Measurements from ENCODE around the gene CDH12.
"Not testable (repeated sequence)": the region's sequence is repeated elsewhere in the genome, so short reads cannot be mapped to it uniquely, and the experiment has no call there.

Gene CDH12

GRCh38 chr5:22852807-22853660 is at the start of gene CDH12:
CDH12 (minus strand) TSS chr5:22853344.
- no peak for DNase-seq

GRCh38 chr5:22901885-22902284 is 48.7 kb upstream of the CDH12 start:
- DNase-seq, result no peak

DNA sequence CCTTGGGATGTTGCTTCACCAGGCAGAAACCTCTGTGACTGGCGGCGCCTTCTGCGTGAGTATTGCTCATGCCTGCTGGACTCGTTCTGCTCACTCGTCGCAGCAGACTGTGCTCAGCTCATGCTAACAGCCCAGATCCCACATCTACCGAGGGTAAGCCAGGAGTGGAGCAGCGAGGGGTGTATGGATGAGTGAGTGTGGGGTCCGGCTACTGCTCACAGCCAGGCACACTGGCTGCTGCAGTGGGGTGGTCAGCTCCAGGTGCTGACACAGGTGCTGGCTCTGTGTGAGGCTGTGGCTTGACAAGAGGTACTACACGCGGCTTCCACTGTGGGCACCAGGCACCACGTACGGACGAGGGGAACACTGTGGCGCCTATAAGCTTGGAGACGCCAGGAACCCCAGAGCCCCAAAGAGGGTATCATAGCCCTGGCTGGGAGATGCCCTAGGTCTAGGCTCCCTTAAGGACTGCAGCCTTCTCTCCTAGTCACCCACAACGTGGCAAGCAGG is 47.7 kb upstream of the CDH12 start:
- DNase-seq, result no peak

- DNase-seq, result no peak
Observed at GRCh38 chr5:22899341-22899740, 46.2 kb upstream of the CDH12 start.

DNA sequence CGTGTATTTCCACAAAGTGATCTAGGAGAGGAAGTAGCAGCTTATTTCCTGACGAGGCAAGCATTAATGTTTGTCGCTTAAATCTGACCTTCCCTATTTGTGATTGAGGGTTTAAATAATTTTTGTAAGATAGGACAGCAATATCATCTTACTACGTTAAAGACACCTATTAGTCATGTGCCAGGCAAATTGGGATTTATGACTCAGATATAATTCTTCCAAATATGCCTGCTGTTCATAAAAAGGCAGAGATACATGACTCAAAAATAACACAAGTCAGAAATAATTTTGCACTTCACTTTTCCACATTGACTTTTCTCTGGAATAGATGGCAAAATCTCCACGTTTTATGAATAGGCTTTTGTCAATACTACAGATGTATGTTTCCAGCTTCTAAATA is 43.0 kb upstream of the CDH12 start:
- DNase-seq, result no peak

DNA sequence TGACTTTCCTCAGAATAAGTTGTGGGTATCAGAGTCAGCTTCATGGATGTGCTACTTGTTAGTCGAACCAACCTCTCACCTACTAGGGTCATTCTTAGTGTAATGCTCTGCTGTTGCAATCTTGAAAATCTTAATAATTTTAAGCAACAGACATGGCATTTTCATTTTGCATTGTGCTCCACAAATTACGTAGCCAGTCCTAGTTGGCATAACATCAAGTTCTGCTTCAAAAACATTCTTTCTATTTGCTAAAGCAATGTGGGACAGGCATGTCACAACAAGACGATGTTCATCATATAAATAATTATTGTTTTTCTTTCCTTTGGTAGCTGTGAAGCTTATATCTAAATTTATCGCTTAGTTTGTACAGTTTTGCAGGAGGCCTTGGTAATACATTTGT is 39.3 kb upstream of the CDH12 start:
- DNase-seq, result no peak

GRCh38 chr5:22889720-22890119 is 36.6 kb upstream of the CDH12 start:
- DNase-seq, result no peak

GRCh38 chr5:22887566-22887965 is 34.4 kb upstream of the CDH12 start:
- DNase-seq, result no peak

DNA sequence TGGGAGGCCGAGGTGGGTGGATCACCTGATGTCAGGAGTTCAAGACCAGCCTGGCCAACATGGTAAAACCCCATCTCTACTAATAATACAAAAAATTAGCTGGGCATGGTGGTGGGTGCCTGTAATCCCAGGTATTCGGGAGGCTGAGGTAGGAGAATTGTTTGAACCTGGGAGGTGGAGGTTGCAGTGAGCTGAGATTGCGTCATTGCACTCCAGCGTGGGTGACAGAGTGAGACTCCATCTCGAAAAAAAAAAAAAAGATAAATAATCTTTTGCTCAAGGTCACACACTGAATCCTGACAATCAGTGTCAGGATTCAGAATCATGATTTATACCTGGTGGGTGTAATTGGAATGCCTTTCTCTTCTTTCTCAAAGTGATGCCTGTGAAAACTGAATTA is 5.8 kb upstream of the CDH12 start:
- DNase-seq, result not testable (repeated sequence)

DNA sequence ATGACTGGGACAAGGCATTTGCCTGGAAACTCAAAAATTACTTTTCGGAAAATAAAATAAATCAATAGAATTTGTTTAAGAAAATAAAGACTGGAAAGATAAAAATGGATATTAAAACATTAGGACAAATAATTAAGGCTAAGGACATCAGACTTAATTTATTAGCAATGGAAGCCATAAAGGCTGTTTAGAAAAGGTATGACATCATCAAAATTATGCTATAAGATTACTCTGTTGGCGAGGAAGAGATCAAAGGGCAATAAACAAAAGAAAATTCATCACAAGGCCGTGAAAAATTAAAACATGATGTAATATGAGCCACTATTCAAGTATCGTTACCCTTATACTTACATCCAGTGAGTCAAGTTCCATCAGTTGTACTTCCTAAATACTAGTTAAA is 2.7 kb upstream of the CDH12 start:
- no peak for DNase-seq

- DNase-seq, result no peak
Observed at GRCh38 chr5:22850981-22851380, 2.2 kb downstream of the CDH12 start.

- DNase-seq, result no peak
Observed at GRCh38 chr5:22846693-22847092, 6.5 kb downstream of the CDH12 start.

DNA sequence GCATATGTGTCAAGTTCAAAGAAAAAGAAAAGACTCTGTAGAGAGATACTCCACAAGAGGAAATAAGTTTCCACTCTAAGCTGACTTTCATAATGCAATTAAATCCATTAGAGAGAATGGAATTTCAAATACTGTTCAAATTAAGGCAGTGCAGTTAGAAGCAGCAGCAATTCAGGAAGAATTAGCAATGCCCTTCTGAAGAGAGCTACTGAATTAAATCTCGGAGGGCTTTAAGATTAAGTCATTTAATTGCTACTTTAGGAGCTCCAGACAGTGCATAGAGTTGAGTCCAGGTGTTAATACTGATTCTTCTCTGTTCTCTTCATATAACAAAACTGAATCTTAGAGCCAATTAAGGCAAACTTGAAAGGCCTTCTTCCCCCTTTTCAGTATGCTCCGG is 8.5 kb downstream of the CDH12 start:
- DNase-seq, result no peak

DNA sequence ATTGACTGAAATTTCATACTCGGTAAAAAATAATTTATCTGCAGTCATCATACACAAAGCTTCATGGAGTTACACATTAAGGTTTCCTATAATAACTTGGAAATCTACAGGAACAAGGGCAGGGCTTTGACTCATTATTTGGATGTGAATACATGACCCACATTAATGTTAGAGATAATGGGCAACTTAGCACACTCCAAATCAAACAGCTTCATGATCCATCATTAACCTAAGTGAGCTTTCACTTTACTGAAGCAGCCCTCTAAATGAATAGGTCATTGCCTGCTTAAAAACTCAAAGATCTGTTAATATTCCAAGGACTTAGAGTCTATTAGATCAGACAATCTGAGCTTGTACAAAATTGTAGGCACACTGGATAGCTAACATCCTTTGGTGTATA is 9.0 kb downstream of the CDH12 start:
- no peak for DNase-seq

DNA sequence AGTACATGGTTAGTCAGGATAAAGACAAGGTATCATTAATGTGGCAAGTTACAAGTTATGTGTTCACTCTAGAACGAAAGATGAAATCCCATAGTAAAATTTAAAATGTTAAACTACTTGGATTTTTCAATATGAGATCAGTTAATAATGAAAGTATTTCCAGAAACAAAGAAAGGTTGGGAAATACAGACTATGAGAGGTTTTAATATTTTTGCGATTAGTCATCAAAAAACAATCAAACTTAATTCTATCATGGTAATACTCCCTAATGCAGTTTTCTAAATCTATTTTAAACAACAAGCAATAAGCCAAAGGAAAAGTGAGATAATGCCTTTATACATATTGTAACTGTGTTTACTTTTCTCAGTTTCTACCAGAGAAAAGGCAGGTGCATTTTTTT is 10.6 kb downstream of the CDH12 start:
- DNase-seq, result no peak

DNA sequence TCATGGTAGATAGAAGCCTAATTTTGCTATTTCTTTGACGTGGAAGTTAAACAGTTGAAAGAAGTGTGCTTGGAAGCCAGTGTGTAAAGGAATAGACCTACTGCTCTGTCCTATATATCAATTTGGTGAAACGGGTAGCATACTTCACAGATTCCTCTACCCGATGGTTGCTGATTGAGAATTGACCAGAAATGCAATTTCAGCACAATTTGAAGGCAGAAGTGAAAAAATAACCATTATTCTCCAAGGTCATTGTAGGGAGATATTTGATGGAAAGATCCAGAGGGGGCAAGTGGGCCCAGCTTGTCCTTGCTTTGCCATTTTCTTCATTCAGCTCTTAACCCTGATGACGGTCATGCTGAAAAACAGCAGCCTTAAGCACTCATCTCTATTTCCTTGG is 15.3 kb downstream of the CDH12 start:
- no peak for DNase-seq

- no peak for DNase-seq
Observed at GRCh38 chr5:22835686-22836085, 17.5 kb downstream of the CDH12 start.

- no peak for DNase-seq
Observed at GRCh38 chr5:22793463-22793862, 59.7 kb downstream of the CDH12 start.

- no peak for DNase-seq
Observed at GRCh38 chr5:22787807-22788206, 65.3 kb downstream of the CDH12 start.

DNA sequence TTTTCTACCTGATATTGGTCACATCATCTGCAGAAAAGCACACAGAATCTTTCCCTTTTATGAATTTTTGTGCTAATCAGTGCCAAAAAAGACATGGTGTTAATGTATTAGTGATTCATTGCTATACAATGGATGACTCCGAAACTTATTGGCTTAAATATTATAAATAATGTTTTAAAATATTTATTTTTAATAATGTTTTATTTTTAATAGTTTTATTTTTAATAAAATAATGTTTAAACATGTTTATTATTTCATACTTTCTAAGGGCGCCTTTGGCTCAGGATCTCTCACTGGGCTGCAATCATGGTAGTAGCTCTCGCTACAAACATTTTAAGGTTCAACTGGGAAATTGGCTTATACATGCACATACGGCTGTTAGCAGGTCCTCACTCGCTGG is 65.7 kb downstream of the CDH12 start:
- no peak for DNase-seq

GRCh38 chr5:22780756-22781155 is 72.4 kb downstream of the CDH12 start:
- no peak for DNase-seq

DNA sequence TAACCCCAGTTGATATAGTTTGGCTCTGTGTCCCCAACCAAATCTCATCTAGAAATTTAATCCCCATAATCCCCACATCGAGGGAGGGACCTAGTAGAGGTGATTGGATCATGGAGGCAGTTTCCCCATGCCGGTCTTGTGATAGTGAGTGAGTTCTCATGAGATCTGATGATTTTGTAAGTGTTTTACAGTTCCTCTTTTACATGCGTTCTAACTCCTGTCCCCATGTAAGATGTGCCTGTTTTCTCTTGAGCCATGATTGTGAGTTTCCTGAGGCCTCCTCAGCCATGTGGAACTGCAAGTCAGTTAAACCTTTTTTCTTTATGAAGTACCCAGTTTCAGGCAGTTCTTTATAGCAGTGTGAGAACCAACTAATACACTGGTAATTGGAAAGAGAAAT is 73.6 kb downstream of the CDH12 start:
- DNase-seq, result no peak

DNA sequence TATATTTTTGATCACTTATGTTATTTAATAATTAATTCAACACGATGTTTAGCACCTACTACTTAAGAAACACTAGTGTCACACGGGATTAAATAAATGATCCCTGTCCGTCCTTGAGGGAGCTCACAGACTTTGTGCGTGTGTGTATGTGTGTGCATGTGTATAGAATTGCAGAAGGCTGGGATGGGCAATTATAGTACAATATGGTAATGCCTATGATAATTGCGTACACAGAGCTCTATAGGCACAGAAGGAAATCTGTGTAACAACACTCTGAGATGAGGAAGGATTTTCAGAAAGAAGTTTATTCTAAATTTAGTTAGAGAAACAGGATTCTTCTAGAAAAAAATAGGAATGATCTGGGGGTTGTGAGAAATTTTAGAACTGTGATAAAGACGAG is 76.9 kb downstream of the CDH12 start:
- no peak for DNase-seq

DNA sequence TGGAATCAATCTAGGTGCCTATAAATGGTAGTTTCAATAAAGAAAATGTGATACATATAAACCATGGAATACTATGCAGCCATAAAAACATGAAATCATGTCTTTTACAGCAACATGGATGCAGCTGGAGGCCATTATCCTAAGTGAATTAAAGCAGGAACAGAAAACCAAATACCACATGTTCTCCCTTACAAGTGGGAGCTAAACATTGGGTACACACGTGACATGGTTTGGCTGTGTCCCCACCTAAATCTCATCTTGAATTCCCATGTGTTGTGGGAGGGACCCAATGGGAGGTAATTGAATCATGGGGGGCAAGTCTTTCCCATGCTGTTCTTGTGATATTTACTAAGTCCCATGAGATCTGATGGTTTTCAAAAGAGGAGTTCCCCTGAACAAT is 78.9 kb downstream of the CDH12 start:
- DNase-seq, result not testable (repeated sequence)

- DNase-seq, result no peak
Observed at GRCh38 chr5:22764736-22765135, 88.4 kb downstream of the CDH12 start.

All from amniotic stem cell (primary cell).